GM12878 (cell line): ENCODE results near the gene HES7. TPM values are rescaled to one million over a fixed set of nuclear protein-coding genes. Genes with fewer than 3 reads are reported as not detected.

Experiments
- CUX1 ChIP-seq: IDR thresholded peaks from 2 replicates; pipeline ENCODE4 v1.6.1; 2012; ENCODE audit warnings: improper control_type of control experiment, low read depth, low read length; ENCODE audit not compliant: insufficient replicate concordance
- RAD21 ChIP-seq: IDR thresholded peaks from 2 replicates; pipeline ENCODE4 v1.6.1; 2011; ENCODE audit warnings: mild to moderate bottlenecking, low read depth, low read length, moderate library complexity; ENCODE audit not compliant: insufficient read depth
- RCOR1 ChIP-seq: conservative IDR thresholded peaks from 2 replicates; pipeline ENCODE4 v1.6.1; 2012; ENCODE audit warnings: low read depth, low read length, improper control_type of control experiment
- RELA ChIP-seq: fragments of 450-650 bp; IDR thresholded peaks from 2 replicates; pipeline ENCODE4 v1.8.0; 2014; ENCODE audit warnings: borderline replicate concordance; ENCODE audit not compliant: partially characterized antibody
- SUPT20H ChIP-seq: IDR thresholded peaks from 2 replicates; pipeline ENCODE4 v1.6.1; 2011; ENCODE audit warnings: low read depth, mild to moderate bottlenecking, low read length, moderate library complexity, borderline replicate concordance; ENCODE audit not compliant: control insufficient read depth
- polyA plus RNA-seq, 11 experiments: library from polyadenylated mRNA; depleted of rRNA in 4 of 11; unstranded in 6 of 11; stranded (reverse) in 5 of 11; fragments of >200 nt; fragmentation: Nextera tagmentation in 4 of 11; fragmentation: Illumina TruSeq in 1 of 11; extraction: Ambion mirVana in 4 of 11; extraction: Trizol in 1 of 11; gene quantifications; 1 replicate in 1 of 11; 2 replicates in 10 of 11; pipeline versions ENCODE4 v1.2.1 to v1.2.3, GENCODE V29; 2011 to 2016; ENCODE audit warnings: inconsistent platforms in 2 of 11, missing spikeins in 2 of 11, low read depth in 1 of 11
- total RNA-seq, 4 experiments: library from RNA; depleted of rRNA in 3 of 4; stranded (reverse); fragments of >200 nt in 3 of 4; fragmentation: Illumina TruSeq in 1 of 4; extraction: Trizol in 1 of 4; gene quantifications; 2 replicates each; pipeline versions ENCODE4 v1.2.1 to v1.2.3, GENCODE V29; 2013 to 2021

The HES7 gene
- total and polyA plus RNA-seq, 10 of the 15 experiments (the other 5 are each of a cell fraction or from before 2014, with no cell fraction given), result 0.07 to 1.3 (median 0.63) TPM; not detected in 4

GRCh38 chr17:8141045-8141444 lies 17.1 kb upstream of the HES7 start (continued):
- TF ChIP-seq CUX1, result no peak
- TF ChIP-seq RAD21, result no peak
- no peak for TF ChIP-seq SUPT20H
- TF ChIP-seq RCOR1, result no peak
- TF ChIP-seq RELA, result no peak
- TF ChIP-seq, all 136 proteins: peak for 0
